ENCODE measurements around the gene SCAPER. TPM values are rescaled to one million over a fixed set of nuclear protein-coding genes. Genes with fewer than 3 reads are reported as not detected.

SCAPER gene
- total RNA-seq, 1 experiment from 2014 or later, result 14.7 TPM

DNA sequence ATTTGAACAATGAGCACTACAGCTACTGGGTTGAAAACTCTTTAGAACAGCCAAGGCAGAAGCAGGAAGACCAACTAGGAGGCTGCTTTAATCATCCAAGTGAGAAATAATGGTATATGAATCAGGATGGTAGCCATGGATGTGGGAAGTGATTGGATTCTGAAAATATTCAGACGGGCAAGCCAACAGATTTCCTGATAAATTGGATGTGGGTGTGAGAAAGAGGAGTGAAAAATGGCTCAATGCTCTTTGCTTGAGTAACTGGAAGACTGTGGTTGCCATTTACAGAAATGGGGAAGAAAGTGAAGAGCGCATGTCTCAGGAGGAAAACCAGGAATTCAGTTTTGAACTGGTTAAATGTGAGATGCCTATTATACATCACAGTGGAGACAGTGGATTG, 518.2 kb downstream of the SCAPER start:
- no peaks in the 10 kb centered on the region for H3K36me3 ChIP-seq (ENCODE audit: control insufficient read depth in 1 of 2, insufficient read depth in 2 of 2, low read length in 2 of 2)
- DNase-seq (ENCODE audit: low read depth, low spot score) (no peak), ATAC-seq (no peak)
- no peak overlapping the region for H3K4me2 ChIP-seq (ENCODE audit: low read length)
- H3K9ac ChIP-seq (ENCODE audit: low read length), result no peak overlapping the region
- ChIA-PET RAD21 (ENCODE audit: low non-redundant PET in 1 of 2, low total read pairs in 2 of 2, uncharacterized antibody in 2 of 2, unreplicated experiment in 2 of 2) (no interaction called here), CTCF (no interaction called here), POLR2A (no interaction called here)
- no peaks in the 10 kb centered on the region for H3K9me3 ChIP-seq (ENCODE audit: control insufficient read depth in 1 of 2, insufficient read depth in 1 of 2, low read depth in 1 of 2, low read length in 2 of 2)
- H4K20me1 ChIP-seq (ENCODE audit: insufficient read depth), result no peaks in the 10 kb centered on the region
- no peak overlapping the region for H3K4me3 ChIP-seq (replicated peaks in 1 of 2; ENCODE audit: low read depth in 1 of 2, low read length in 2 of 2)
- H3K27ac ChIP-seq (ENCODE audit: low read depth, low read length), result no peak overlapping the region
- H3K27me3 ChIP-seq (ENCODE audit: insufficient read depth, low read length), result no peaks in the 10 kb centered on the region
- H2AFZ ChIP-seq (ENCODE audit: low read depth, low read length, poor library complexity, severe bottlenecking), result no peak overlapping the region
- TF ChIP-seq TCF7L2 (IDR thresholded peaks at IDR 0.05; ENCODE audit: borderline replicate concordance, extremely low read depth, insufficient read depth, insufficient read length) (no peak), POLR2AphosphoS5 (IDR thresholded peaks at IDR 0.05; ENCODE audit: low read depth, low read length) (no peak), POLR2A (IDR thresholded peaks at IDR 0.05; ENCODE audit: borderline replicate concordance, extremely low read depth, insufficient read depth, insufficient read length) (no peak), REST (IDR thresholded peaks at IDR 0.05; ENCODE audit: low read depth) (no peak), CEBPB (IDR thresholded peaks at IDR 0.05; ENCODE audit: low read depth) (no peak), SRF (IDR thresholded peaks at IDR 0.05; ENCODE audit: low read depth) (no peak), JUND (IDR thresholded peaks at IDR 0.05) (no peak), EGR1 (IDR thresholded peaks at IDR 0.05; ENCODE audit: low read depth) (no peak), EZH2 (IDR thresholded peaks at IDR 0.05) (no peak), ZFX (IDR thresholded peaks at IDR 0.05) (no peak), FOSL1 (IDR thresholded peaks at IDR 0.05; ENCODE audit: low read depth) (no peak), CBX3 (IDR thresholded peaks at IDR 0.05; ENCODE audit: low read depth) (no peak), RAD21 (IDR thresholded peaks at IDR 0.05; ENCODE audit: low read depth) (no peak), SIN3A (IDR thresholded peaks at IDR 0.05; ENCODE audit: low read depth) (no peak), ELF1 (IDR thresholded peaks at IDR 0.05; ENCODE audit: borderline replicate concordance, low read depth) (no peak)
- TF ChIP-seq, protein P1, sequence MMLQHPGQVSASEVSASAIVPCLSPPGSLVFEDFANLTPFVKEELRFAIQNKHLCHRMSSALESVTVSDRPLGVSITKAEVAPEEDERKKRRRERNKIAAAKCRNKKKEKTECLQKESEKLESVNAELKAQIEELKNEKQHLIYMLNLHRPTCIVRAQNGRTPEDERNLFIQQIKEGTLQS (IDR thresholded peaks at IDR 0.05), result no peak
- TF ChIP-seq, protein P2, sequence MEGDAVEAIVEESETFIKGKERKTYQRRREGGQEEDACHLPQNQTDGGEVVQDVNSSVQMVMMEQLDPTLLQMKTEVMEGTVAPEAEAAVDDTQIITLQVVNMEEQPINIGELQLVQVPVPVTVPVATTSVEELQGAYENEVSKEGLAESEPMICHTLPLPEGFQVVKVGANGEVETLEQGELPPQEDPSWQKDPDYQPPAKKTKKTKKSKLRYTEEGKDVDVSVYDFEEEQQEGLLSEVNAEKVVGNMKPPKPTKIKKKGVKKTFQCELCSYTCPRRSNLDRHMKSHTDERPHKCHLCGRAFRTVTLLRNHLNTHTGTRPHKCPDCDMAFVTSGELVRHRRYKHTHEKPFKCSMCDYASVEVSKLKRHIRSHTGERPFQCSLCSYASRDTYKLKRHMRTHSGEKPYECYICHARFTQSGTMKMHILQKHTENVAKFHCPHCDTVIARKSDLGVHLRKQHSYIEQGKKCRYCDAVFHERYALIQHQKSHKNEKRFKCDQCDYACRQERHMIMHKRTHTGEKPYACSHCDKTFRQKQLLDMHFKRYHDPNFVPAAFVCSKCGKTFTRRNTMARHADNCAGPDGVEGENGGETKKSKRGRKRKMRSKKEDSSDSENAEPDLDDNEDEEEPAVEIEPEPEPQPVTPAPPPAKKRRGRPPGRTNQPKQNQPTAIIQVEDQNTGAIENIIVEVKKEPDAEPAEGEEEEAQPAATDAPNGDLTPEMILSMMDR (IDR thresholded peaks at IDR 0.05 in 2 of 3, conservative IDR thresholded peaks at IDR 0.05 in 1 of 3; ENCODE audit: borderline replicate concordance in 1 of 3, insufficient read depth in 1 of 3, low read depth in 2 of 3, low read length in 2 of 3), result no peak
- H3K4me1 ChIP-seq (ENCODE audit: control insufficient read depth in 1 of 2, insufficient read depth in 2 of 2, low read length in 2 of 2), result peaks cover 0 to 3% of the 10 kb centered on the region in 2 experiments; a peak in 1 of 4 replicates
- no peaks in the 10 kb centered on the region for H3K79me2 ChIP-seq (ENCODE audit: insufficient read depth, low read length)
- intact Hi-C loops (cut with micrococcal nuclease), result no loop called here
- H3K9me2 ChIP-seq (ENCODE audit: insufficient read depth), result no peaks in the 10 kb centered on the region
- no TSS peak for BruUV-seq (replicated peaks)

Measured in HCT116 (cell line).